ENCODE measurements around the gene BRAP.
A peak's percentile ranks its signal among the peaks of the same experiment; 100 is the strongest.
"Not testable (repeated sequence)": the region's sequence is repeated elsewhere in the genome, so short reads cannot be mapped to it uniquely, and the experiment has no call there.

Gene BRAP

GRCh38 chr12:111685811-111686573 lies at the start of gene BRAP, which contains the start of gene ACAD10:
TSS of gene BRAP (minus strand) at chr12:111685956. CDS start at chr12:111685792, 164 bp downstream.
TSS of gene ACAD10 (plus strand) at chr12:111686053. CDS start at chr12:111692710, 6,657 bp downstream.
- DNase-seq: peak; percentile 88

- DNase-seq: no peak
Measured at GRCh38 chr12:111733340-111733915, 47.7 kb upstream of the BRAP start.

GRCh38 chr12:111732786-111733185 lies 47.0 kb upstream of the BRAP start:
- DNase-seq: no peak

- DNase-seq: no peak
Measured at GRCh38 chr12:111730420-111730819, 44.7 kb upstream of the BRAP start.

GRCh38 chr12:111728795-111729194 lies 43.0 kb upstream of the BRAP start:
- no peak for DNase-seq

GRCh38 chr12:111723646-111724360 lies 38.0 kb upstream of the BRAP start:
- not testable (repeated sequence) for DNase-seq

- no peak for DNase-seq
Measured at GRCh38 chr12:111720457-111720856, 34.7 kb upstream of the BRAP start.

GRCh38 chr12:111719316-111719715 lies 33.6 kb upstream of the BRAP start:
- not testable (repeated sequence) for DNase-seq

GRCh38 chr12:111715279-111715678 lies 29.5 kb upstream of the BRAP start:
- DNase-seq: no peak

GRCh38 chr12:111706145-111706544 lies 20.4 kb upstream of the BRAP start:
- DNase-seq: no peak

- no peak for DNase-seq
Measured at GRCh38 chr12:111705672-111706071, 19.9 kb upstream of the BRAP start.

GRCh38 chr12:111699962-111700361 lies 14.2 kb upstream of the BRAP start:
- DNase-seq: no peak

- no peak for DNase-seq
Measured at GRCh38 chr12:111693818-111694217, 8.1 kb upstream of the BRAP start.

- no peak for DNase-seq
Measured at GRCh38 chr12:111692575-111693210, 6.9 kb upstream of the BRAP start.

GRCh38 chr12:111691262-111691661 lies 5.5 kb upstream of the BRAP start:
- DNase-seq: no peak

- no peak for DNase-seq
Measured at GRCh38 chr12:111687952-111688351, 2.2 kb upstream of the BRAP start.

- no peak for DNase-seq
Measured at GRCh38 chr12:111687255-111687654, 1.5 kb upstream of the BRAP start.

- DNase-seq: no peak
Measured at GRCh38 chr12:111686574-111687105, 884 bp upstream of the BRAP start.

GRCh38 chr12:111685322-111685810 lies 390 bp downstream of the BRAP start:
- DNase-seq: no peak

GRCh38 chr12:111684485-111685198 lies 1.1 kb downstream of the BRAP start:
- DNase-seq: not testable (repeated sequence)

- no peak for DNase-seq
Measured at GRCh38 chr12:111677186-111677585, 8.6 kb downstream of the BRAP start.

- DNase-seq: no peak
Measured at GRCh38 chr12:111673503-111673902, 12.3 kb downstream of the BRAP start.

Data from DMS79 treated with DMSO at 0.1 percent for 48 hours (cell line).